Astrocyte (in vitro differentiated cells and primary cell): ENCODE measurements around the gene KDM2B. TPM values are rescaled to one million over a fixed set of nuclear protein-coding genes. Genes with fewer than 3 reads are reported as not detected.

Experiments
- DNase-seq: peaks from one replicate; pipeline ENCODE4 v3.0.0-alpha.2; 2010; ENCODE audit warnings: low read depth
- FAIRE-seq: peaks from 2 replicates; lab custom pipeline; 2011; peaks lifted over from hg19 to GRCh38; lab: Jason Lieb, UNC
- H2AFZ ChIP-seq: 2 replicates; pipeline ENCODE4 v1.6.0; 2012; ENCODE audit warnings: low read depth, low read length, inconsistent platforms
- H3K27ac ChIP-seq: 2 replicates; pipeline ENCODE4 v1.5.1; 2011; ENCODE audit warnings: low read depth, low read length, inconsistent platforms
- H3K27me3 ChIP-seq: 2 replicates; pipeline ENCODE4 v1.6.0; 2011; ENCODE audit warnings: low read length, inconsistent platforms; ENCODE audit not compliant: insufficient read depth
- H3K36me3 ChIP-seq: 2 replicates; pipeline ENCODE4 v1.5.1; 2011; ENCODE audit warnings: low read length, inconsistent platforms; ENCODE audit not compliant: insufficient read depth
- H3K4me1 ChIP-seq: 2 replicates; pipeline ENCODE4 v1.5.1; 2011; ENCODE audit warnings: low read length, inconsistent platforms; ENCODE audit not compliant: insufficient read depth
- H3K4me2 ChIP-seq: 2 replicates; pipeline ENCODE4 v1.6.0; 2012; ENCODE audit warnings: low read length, inconsistent platforms
- H3K4me3 ChIP-seq: 2 replicates; pipeline ENCODE4 v1.5.1; 2011; ENCODE audit warnings: low read depth, mild to moderate bottlenecking, low read length, inconsistent platforms; ENCODE audit not compliant: insufficient read depth
- H3K79me2 ChIP-seq: 2 replicates; pipeline ENCODE4 v1.6.0; 2012; ENCODE audit warnings: mild to moderate bottlenecking, low read length, inconsistent platforms; ENCODE audit not compliant: insufficient read depth
- H3K9ac ChIP-seq: 2 replicates; pipeline ENCODE4 v1.6.0; 2012; ENCODE audit warnings: mild to moderate bottlenecking, low read length, inconsistent platforms
- H3K9me3 ChIP-seq: 2 replicates; pipeline ENCODE4 v1.5.1; 2012; ENCODE audit warnings: low read depth, mild to moderate bottlenecking, low read length, inconsistent platforms; ENCODE audit not compliant: insufficient read depth
- H4K20me1 ChIP-seq: 2 replicates; pipeline ENCODE4 v1.6.0; 2012; ENCODE audit warnings: low read length, inconsistent platforms; ENCODE audit not compliant: insufficient read depth
- H3K27ac Mint-ChIP-seq: one replicate; pipeline ENCODE4 v1.8.0; 2021; ENCODE audit warnings: mild to moderate bottlenecking, mixed read lengths; ENCODE audit not compliant: unreplicated experiment
- H3K27me3 Mint-ChIP-seq: one replicate; pipeline ENCODE4 v1.8.0; 2021; ENCODE audit warnings: low read depth, mixed read lengths; ENCODE audit not compliant: unreplicated experiment
- H3K36me3 Mint-ChIP-seq: one replicate; pipeline ENCODE4 v1.8.0; 2021; ENCODE audit warnings: low read depth, mixed read lengths; ENCODE audit not compliant: unreplicated experiment
- H3K4me1 Mint-ChIP-seq: one replicate; pipeline ENCODE4 v1.8.0; 2021; ENCODE audit warnings: low read depth, mixed read lengths; ENCODE audit not compliant: unreplicated experiment
- H3K4me3 Mint-ChIP-seq: one replicate; pipeline ENCODE4 v1.8.0; 2021; ENCODE audit warnings: mild to moderate bottlenecking, moderate library complexity, mixed read lengths; ENCODE audit not compliant: unreplicated experiment
- H3K9me3 Mint-ChIP-seq: one replicate; pipeline ENCODE4 v1.8.0; 2021; ENCODE audit warnings: mild to moderate bottlenecking, mixed read lengths; ENCODE audit not compliant: unreplicated experiment
- EZH2 ChIP-seq: IDR thresholded peaks from 2 replicates; pipeline ENCODE4 v1.6.1; 2012; ENCODE audit warnings: mild to moderate bottlenecking, low read length, inconsistent platforms; ENCODE audit not compliant: insufficient read depth
- total RNA-seq: library from RNA; stranded (reverse); gene quantifications from 2 replicates; pipeline ENCODE4 v1.2.1, GENCODE V29; 2021
- TF ChIP-seq, protein P1 (sequence below): IDR thresholded peaks from 2 replicates; pipeline ENCODE4 v1.5.1; 2011; ENCODE audit warnings: low read depth, mild to moderate bottlenecking, inconsistent platforms, low read length, moderate library complexity; ENCODE audit not compliant: insufficient read depth

The KDM2B gene
- total RNA-seq, 1 donor from 2014 or later = 23.4 TPM

DNA sequence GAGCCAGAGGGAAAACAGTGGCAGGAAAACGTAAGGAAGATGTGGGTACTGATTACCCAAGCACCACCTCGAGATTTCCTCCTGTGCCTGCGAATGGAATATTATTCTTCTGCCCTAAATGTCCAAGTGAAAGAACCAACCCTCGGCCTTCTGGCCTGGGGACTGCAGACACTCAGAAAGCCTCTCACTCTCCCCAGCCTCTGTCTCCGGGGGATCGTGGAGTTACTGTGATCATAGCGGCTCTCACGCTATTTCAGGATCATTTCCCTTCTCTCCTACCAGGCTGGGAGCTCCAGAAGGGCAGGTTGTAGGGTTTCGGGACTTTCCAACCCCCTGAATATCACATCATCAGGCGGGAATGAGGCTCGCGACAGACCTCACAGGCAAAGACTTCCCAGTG is 68.9 kb downstream of the KDM2B start:
- no peaks in the 10 kb centered on the region for H3K27me3 Mint-ChIP-seq
- no peak overlapping the region for H3K4me3 Mint-ChIP-seq
- no peaks in the 10 kb centered on the region for H3K36me3 ChIP-seq
- no peak overlapping the region for H2AFZ ChIP-seq
- no peaks in the 10 kb centered on the region for H3K27me3 ChIP-seq
- TF ChIP-seq, protein P1, sequence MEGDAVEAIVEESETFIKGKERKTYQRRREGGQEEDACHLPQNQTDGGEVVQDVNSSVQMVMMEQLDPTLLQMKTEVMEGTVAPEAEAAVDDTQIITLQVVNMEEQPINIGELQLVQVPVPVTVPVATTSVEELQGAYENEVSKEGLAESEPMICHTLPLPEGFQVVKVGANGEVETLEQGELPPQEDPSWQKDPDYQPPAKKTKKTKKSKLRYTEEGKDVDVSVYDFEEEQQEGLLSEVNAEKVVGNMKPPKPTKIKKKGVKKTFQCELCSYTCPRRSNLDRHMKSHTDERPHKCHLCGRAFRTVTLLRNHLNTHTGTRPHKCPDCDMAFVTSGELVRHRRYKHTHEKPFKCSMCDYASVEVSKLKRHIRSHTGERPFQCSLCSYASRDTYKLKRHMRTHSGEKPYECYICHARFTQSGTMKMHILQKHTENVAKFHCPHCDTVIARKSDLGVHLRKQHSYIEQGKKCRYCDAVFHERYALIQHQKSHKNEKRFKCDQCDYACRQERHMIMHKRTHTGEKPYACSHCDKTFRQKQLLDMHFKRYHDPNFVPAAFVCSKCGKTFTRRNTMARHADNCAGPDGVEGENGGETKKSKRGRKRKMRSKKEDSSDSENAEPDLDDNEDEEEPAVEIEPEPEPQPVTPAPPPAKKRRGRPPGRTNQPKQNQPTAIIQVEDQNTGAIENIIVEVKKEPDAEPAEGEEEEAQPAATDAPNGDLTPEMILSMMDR = no peak
- no peak for TF ChIP-seq EZH2
- DNase-seq (no peak), FAIRE-seq (no peak)
- H3K4me1 Mint-ChIP-seq = peaks cover 4% of the 10 kb centered on the region
- H3K9me3 ChIP-seq = no peaks in the 10 kb centered on the region
- H4K20me1 ChIP-seq = no peaks in the 10 kb centered on the region
- no peak overlapping the region for H3K9ac ChIP-seq
- H3K36me3 Mint-ChIP-seq = peaks cover 15% of the 10 kb centered on the region
- H3K27ac ChIP-seq = no peak overlapping the region
- H3K4me1 ChIP-seq = no peaks in the 10 kb centered on the region
- H3K4me2 ChIP-seq = no peak overlapping the region
- no peaks in the 10 kb centered on the region for H3K9me3 Mint-ChIP-seq
- peak overlapping the region; percentile 34 for H3K27ac Mint-ChIP-seq
- no peaks in the 10 kb centered on the region for H3K79me2 ChIP-seq
- H3K4me3 ChIP-seq = no peak overlapping the region

DNA sequence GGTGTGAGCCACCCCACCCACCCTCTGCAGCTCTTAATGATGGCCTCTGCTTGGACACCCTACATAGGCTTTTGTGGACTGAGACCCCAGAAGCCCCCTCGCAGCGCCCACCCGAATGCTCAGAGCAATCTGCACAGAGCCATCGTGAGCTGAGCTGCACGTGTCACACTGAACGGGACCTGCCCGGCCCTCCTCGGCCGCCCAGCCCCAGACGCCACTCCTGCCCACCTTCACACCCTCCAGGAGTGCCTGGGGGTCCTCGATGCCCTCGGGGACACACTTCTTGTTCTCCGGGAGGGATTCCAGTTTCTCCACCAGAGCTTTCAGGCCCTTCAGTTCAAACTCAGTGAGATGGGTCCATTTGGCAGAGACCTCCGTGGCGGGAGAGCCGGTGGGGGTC is 71.5 kb downstream of the KDM2B start:
- H3K36me3 Mint-ChIP-seq = peaks cover 13% of the 10 kb centered on the region
- Histone ChIP-seq H3K9ac (no peak overlapping the region), H3K36me3 (no peaks in the 10 kb centered on the region), H3K27ac (no peak overlapping the region), H3K4me1 (no peaks in the 10 kb centered on the region), H3K27me3 (no peaks in the 10 kb centered on the region), H2AFZ (no peak overlapping the region), H3K79me2 (no peaks in the 10 kb centered on the region), H3K4me2 (no peak overlapping the region), H3K9me3 (no peaks in the 10 kb centered on the region), H3K4me3 (no peak overlapping the region), H4K20me1 (no peaks in the 10 kb centered on the region)
- H3K9me3 Mint-ChIP-seq = no peaks in the 10 kb centered on the region
- TF ChIP-seq, protein P1 = no peak
- no peak for TF ChIP-seq EZH2
- no peaks in the 10 kb centered on the region for H3K27me3 Mint-ChIP-seq
- peaks cover 9% of the 10 kb centered on the region for H3K4me1 Mint-ChIP-seq
- no peak overlapping the region for H3K4me3 Mint-ChIP-seq
- DNase-seq = no peak
- H3K27ac Mint-ChIP-seq = no peak overlapping the region
- no peak for FAIRE-seq

DNA sequence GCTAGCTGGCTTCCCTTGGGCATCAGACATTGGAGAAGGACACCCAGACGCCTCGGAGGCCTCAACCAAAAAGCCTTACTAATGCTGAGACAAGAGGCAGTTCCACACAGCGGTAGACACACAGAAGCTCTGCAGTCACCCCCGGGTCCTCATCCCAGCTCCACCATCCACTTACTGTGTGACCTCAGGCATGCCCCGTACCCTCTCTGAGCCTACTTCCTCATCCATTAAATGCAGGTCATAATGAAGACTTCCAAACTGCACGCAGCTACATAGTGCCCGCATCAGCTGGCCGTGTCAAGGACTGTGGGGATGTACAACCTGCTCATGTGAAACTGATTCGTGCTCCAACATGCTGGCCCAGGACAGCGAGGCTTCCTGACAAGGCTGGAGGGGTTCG is 72.3 kb downstream of the KDM2B start:
- H3K4me1 Mint-ChIP-seq = peaks cover 9% of the 10 kb centered on the region
- H3K27me3 Mint-ChIP-seq = no peaks in the 10 kb centered on the region
- H3K4me3 ChIP-seq = no peak overlapping the region
- H3K9me3 ChIP-seq = no peaks in the 10 kb centered on the region
- DNase-seq (no peak), FAIRE-seq (no peak)
- no peak overlapping the region for H3K27ac ChIP-seq
- H3K27me3 ChIP-seq = no peaks in the 10 kb centered on the region
- H3K9ac ChIP-seq = no peak overlapping the region
- no peaks in the 10 kb centered on the region for H3K4me1 ChIP-seq
- no peak overlapping the region for H3K4me2 ChIP-seq
- no peaks in the 10 kb centered on the region for H3K79me2 ChIP-seq
- TF ChIP-seq EZH2 = no peak
- TF ChIP-seq, protein P1 = no peak
- H4K20me1 ChIP-seq = no peaks in the 10 kb centered on the region
- H3K9me3 Mint-ChIP-seq = no peaks in the 10 kb centered on the region
- no peak overlapping the region for H2AFZ ChIP-seq
- H3K36me3 ChIP-seq = no peaks in the 10 kb centered on the region
- H3K4me3 Mint-ChIP-seq = no peak overlapping the region
- H3K27ac Mint-ChIP-seq = no peak overlapping the region
- peaks cover 13% of the 10 kb centered on the region for H3K36me3 Mint-ChIP-seq
